Breast epithelium (tissue), 4 donors: ENCODE measurements around the gene GPC4. TPM values are rescaled to one million over a fixed set of nuclear protein-coding genes. Genes with fewer than 3 reads are reported as not detected.

Source experiments
- DNase-seq, 2 donors: peaks; one replicate each; pipeline ENCODE4 v3.0.0-alpha.2; 2019; ENCODE audit warnings: low spot score in 2 of 2
- H3K27ac ChIP-seq, 2 donors: fragments of 200-600 bp; sonication (generic) in 1 of 2; one replicate each; pipeline ENCODE4 v1.5.1; 2016 to 2019; ENCODE audit warnings: mild to moderate bottlenecking in 1 of 2
- H3K27me3 ChIP-seq, 2 donors: fragments of 200-600 bp; sonication (generic) in 1 of 2; one replicate each; pipeline versions ENCODE4 v1.5.1 to v1.6.0; 2017 to 2019; ENCODE audit warnings: control low read depth in 1 of 2, mild to moderate bottlenecking in 1 of 2
- H3K36me3 ChIP-seq: fragments of 200-600 bp; one replicate; pipeline ENCODE4 v1.5.1; 2019
- H3K4me1 ChIP-seq, 2 donors: fragments of 200-600 bp; sonication (generic); one replicate each; pipeline ENCODE4 v1.5.1; 2016 to 2019; ENCODE audit warnings: control low read depth in 1 of 2
- H3K4me3 ChIP-seq, 3 donors: fragments of 200-600 bp; sonication (generic); 1 replicate in 2 of 3; 2 replicates in 1 of 3; pipeline ENCODE4 v1.5.1; 2016 to 2019; ENCODE audit warnings: mild to moderate bottlenecking in 3 of 3, moderate library complexity in 2 of 3
- H3K9me3 ChIP-seq, 2 donors: fragments of 200-600 bp; sonication (generic) in 1 of 2; one replicate each; pipeline ENCODE4 v1.5.1; 2016 to 2019; ENCODE audit warnings: control low read depth in 1 of 2
- POLR2A ChIP-seq: fragments of 450-650 bp; IDR thresholded peaks from one replicate; pipeline ENCODE4 v1.6.1; 2016; ENCODE audit warnings: antibody characterized with exemption, mild to moderate bottlenecking, moderate library complexity
- POLR2AphosphoS5 ChIP-seq, 3 donors: sonication (generic); formaldehyde crosslinking; IDR thresholded peaks; one replicate each; pipeline ENCODE4 v1.6.1; 2017; ENCODE audit warnings: antibody characterized with exemption in 3 of 3
- intact Hi-C: fragments of 100-400 bp; cut with DNase I; formaldehyde crosslinking; loops from one replicate; pipeline ENCODE4 v1.15.1; 2023; ENCODE audit warnings: low total_unique reads
- total RNA-seq, 3 donors: library from RNA; depleted of rRNA; stranded (reverse); fragments of >200 nt; gene quantifications; one replicate each; pipeline ENCODE4 v1.1.0, GENCODE V29; 2016
- TF ChIP-seq, protein P1 (sequence below), 3 donors: fragments of 450-650 bp; IDR thresholded peaks; one replicate each; pipeline ENCODE4 v1.5.1; 2016 to 2017; ENCODE audit warnings: antibody characterized with exemption in 3 of 3, mild to moderate bottlenecking in 3 of 3, moderate library complexity in 3 of 3

Gene GPC4
- total RNA-seq, 3 donors from 2014 or later: 4.5 to 7.7 (median 5.2) TPM

DNA sequence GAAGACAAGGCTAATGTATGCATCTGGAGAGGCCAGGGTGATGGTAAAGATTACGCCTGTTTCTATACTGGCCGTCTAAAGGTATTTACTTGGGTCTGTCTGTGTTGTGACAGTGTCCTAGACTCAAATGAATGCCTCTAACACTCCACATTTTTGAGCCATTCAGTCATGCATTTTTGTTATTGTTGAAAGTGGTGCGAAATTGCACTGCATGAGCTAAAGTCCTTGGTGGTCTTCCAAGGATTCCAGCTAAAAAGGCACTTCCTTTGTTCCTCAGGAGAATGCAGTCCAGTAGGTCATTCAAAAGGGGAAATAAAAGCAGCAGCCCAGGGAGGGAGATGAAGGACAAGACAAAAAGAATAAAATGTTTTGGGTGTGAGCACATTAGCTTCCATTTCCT, 3.0 kb downstream of the GPC4 start:
- intact Hi-C loops: no loop called here
- no peak overlapping the region for H3K4me3 ChIP-seq

DNA sequence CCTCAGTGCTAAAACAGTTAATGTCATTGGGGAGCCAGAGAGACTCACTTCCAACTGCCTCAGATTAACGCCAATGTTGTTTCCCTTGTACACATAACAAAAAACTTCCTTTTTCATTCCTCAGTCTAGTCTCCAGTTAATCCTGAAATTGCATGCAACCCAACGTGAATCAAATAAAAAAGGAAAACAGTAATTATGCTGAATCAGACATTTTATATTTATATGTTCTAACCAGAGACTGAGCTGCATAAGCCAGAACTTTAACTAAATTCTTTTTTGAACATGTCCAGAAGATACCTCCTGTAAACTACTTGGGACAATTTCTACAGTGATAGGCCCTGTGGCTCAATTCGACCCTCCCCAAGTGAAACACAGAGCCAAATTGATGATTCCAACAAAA, 4.7 kb downstream of the GPC4 start:
- Histone ChIP-seq H3K4me3 (no peak overlapping the region), H3K27ac (no peak overlapping the region), H3K9me3 (no peaks in the 10 kb centered on the region), H3K4me1 (no peaks in the 10 kb centered on the region), H3K36me3 (no peaks in the 10 kb centered on the region), H3K27me3 (peaks cover 0 to 41% of the 10 kb centered on the region in 2 donors)
- no peak for DNase-seq
- no peak for TF ChIP-seq POLR2AphosphoS5 (IDR thresholded peaks at IDR 0.05)
- TF ChIP-seq, protein P1, sequence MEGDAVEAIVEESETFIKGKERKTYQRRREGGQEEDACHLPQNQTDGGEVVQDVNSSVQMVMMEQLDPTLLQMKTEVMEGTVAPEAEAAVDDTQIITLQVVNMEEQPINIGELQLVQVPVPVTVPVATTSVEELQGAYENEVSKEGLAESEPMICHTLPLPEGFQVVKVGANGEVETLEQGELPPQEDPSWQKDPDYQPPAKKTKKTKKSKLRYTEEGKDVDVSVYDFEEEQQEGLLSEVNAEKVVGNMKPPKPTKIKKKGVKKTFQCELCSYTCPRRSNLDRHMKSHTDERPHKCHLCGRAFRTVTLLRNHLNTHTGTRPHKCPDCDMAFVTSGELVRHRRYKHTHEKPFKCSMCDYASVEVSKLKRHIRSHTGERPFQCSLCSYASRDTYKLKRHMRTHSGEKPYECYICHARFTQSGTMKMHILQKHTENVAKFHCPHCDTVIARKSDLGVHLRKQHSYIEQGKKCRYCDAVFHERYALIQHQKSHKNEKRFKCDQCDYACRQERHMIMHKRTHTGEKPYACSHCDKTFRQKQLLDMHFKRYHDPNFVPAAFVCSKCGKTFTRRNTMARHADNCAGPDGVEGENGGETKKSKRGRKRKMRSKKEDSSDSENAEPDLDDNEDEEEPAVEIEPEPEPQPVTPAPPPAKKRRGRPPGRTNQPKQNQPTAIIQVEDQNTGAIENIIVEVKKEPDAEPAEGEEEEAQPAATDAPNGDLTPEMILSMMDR (IDR thresholded peaks at IDR 0.05): no peak
- TF ChIP-seq POLR2A: no peak
- intact Hi-C loops: no loop called here

More for the DNA sequence above, 3.0 kb downstream of the GPC4 start:
- Histone ChIP-seq H3K27me3 (peaks cover 0 to 49% of the 10 kb centered on the region in 2 donors), H3K36me3 (no peaks in the 10 kb centered on the region), H3K9me3 (no peaks in the 10 kb centered on the region), H3K27ac (no peak overlapping the region), H3K4me1 (no peaks in the 10 kb centered on the region)
- TF ChIP-seq, protein P1 (IDR thresholded peaks at IDR 0.05): no peak
- TF ChIP-seq POLR2A (no peak), POLR2AphosphoS5 (IDR thresholded peaks at IDR 0.05) (no peak)
- DNase-seq: no peak

DNA sequence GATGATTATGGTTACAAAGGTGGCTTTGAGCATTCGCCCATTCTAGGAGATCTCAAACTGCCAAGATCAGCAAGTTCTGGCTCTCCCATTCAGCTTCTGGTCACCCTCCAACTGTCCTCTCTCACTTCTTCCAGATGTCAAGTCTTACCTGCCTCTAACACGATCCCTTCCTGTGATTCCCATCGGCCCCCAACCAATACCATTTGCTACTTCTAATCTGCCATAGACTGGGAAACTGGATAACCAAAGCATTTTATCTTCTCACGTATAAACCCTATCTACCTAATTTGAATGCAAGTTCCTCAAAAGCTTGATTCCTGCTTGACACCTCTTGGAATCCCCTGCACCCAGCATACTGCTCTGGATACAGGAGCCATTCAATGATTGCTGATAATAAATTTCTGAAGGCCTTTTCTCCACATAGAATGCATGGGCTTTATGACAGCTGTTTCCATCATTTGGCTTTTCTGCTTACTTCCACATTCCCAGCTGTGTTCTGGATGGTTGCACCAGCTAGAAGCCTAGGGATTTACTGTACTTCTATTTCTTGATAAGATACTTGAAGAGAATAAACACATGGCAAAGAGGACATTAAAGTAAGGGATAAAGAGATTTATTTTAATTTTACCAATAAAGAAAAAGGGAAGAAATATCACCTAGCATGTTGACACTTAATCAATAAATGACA, 9.6 kb downstream of the GPC4 start:
- Histone ChIP-seq H3K27me3 (peaks cover 0 to 18% of the 10 kb centered on the region in 2 donors), H3K9me3 (no peaks in the 10 kb centered on the region), H3K27ac (no peak overlapping the region), H3K4me1 (no peaks in the 10 kb centered on the region), H3K4me3 (no peak overlapping the region), H3K36me3 (no peaks in the 10 kb centered on the region)
- intact Hi-C loops: no loop called here
- TF ChIP-seq POLR2A: no peak
- DNase-seq: no peak

DNA sequence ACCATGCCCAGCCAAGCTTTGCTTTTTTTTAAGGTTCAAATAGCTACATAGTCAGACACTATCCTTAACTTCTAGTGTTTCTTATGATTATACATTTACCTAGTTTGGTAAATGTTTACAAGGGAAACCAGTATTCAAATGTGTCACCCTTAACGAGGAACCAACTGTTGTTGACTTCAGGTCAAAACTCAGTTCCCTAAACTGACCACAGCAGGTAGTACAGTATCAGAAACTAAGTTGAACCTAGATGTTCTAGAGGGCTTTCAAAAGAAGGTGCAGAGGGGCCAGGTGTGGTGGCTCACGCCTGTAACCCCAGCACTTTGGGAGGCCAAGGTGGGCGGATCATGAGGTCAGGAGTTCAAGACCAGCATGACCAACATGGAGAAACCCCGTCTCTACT, 11.3 kb downstream of the GPC4 start:
- H3K4me1 ChIP-seq: no peaks in the 10 kb centered on the region
- peaks cover 0 to 21% of the 10 kb centered on the region in 2 donors for H3K27me3 ChIP-seq
- no peak for DNase-seq
- intact Hi-C loops: no loop called here
- H3K4me3 ChIP-seq: no peak overlapping the region
- TF ChIP-seq, protein P1 (IDR thresholded peaks at IDR 0.05): no peak
- TF ChIP-seq POLR2A: no peak
- no peak for TF ChIP-seq POLR2AphosphoS5 (IDR thresholded peaks at IDR 0.05)
- no peak overlapping the region for H3K27ac ChIP-seq
- H3K9me3 ChIP-seq: no peaks in the 10 kb centered on the region
- H3K36me3 ChIP-seq: no peaks in the 10 kb centered on the region

DNA sequence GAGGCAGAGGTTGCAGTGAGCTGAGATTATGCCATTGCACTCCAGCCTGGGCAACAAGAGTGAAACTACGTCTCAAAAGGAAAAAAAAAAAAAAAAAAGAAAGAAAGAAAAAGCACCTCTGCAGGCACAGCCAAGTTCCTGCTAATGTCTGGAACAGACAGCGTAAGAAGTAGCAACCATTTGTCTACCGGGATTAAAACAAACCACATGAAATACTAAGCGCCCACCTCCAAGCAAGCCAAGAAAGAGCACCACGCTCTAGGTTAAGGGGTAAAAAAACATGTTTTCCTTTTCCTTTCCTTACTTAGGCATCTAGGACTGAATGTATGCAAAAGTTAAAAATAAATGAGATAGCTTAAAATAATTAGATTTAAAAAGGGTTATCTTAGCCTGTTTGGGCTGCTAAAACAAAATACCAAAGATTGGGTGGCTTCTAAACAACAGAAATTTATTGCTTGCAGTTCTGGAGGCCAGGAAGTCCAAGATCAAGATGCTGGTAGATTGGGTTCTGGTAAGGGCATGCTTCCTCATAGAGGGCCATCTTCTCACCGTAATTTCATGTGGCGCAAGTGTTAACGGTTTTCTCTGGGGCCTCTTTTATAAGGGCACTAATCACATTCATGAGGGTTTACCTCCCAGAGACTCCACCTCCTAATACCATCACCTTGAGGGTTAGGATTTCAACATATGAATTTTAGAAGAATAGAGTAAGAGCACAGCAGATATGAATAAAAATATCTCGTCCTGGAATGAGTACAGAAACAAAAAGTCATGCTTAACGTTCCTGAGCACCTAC, 12.3 kb downstream of the GPC4 start:
- Histone ChIP-seq H3K27me3 (peaks cover 0 to 29% of the 10 kb centered on the region in 2 donors), H3K4me1 (no peaks in the 10 kb centered on the region), H3K9me3 (no peaks in the 10 kb centered on the region), H3K4me3 (no peak overlapping the region), H3K27ac (no peak overlapping the region), H3K36me3 (no peaks in the 10 kb centered on the region)
- intact Hi-C loops: no loop called here
- TF ChIP-seq, protein P1 (IDR thresholded peaks at IDR 0.05): no peak
- TF ChIP-seq POLR2AphosphoS5 (IDR thresholded peaks at IDR 0.05): no peak
- no peak for TF ChIP-seq POLR2A
- no peak for DNase-seq
